CD4-positive, alpha-beta memory T cell (primary cell): ENCODE data around the gene HECTD1. TPM values are rescaled to one million over a fixed set of nuclear protein-coding genes. Genes with fewer than 3 reads are reported as not detected.
"Not testable (repeated sequence)": the region's sequence is repeated elsewhere in the genome, so short reads cannot be mapped to it uniquely, and the experiment has no call there.

ENCODE experiments used
- CTCF ChIA-PET: fragments of 350-600 bp; sonication (Branson Sonifier 250); formaldehyde crosslinking; loops from one replicate; lab custom pipeline; 2021; ENCODE audit warnings: inconsistent platforms; ENCODE audit not compliant: partially characterized antibody; lab: Charles Lee
- POLR2A ChIA-PET: fragments of 350-600 bp; sonication (Branson Sonifier 250); formaldehyde crosslinking; loops from one replicate; lab custom pipeline; 2021; ENCODE audit not compliant: partially characterized antibody; lab: Charles Lee
- DNase-seq, 5 donors: peaks; one replicate each; pipeline versions ENCODE4 v3.0.0 to v3.0.0-alpha.2; 2020 to 2022; ENCODE audit warnings: mixed read lengths in 1 of 5
- H3K27ac ChIP-seq: one replicate; pipeline ENCODE4 v1.7.0; 2013; ENCODE audit warnings: low read depth, low read length
- H3K27me3 ChIP-seq: 2 replicates; pipeline ENCODE4 v1.7.0; 2013; ENCODE audit warnings: mild to moderate bottlenecking, low read length, moderate library complexity; ENCODE audit not compliant: insufficient read depth
- H3K36me3 ChIP-seq: 2 replicates; pipeline ENCODE4 v1.7.0; 2013; ENCODE audit warnings: mild to moderate bottlenecking, low read length, moderate library complexity; ENCODE audit not compliant: insufficient read depth
- H3K4me1 ChIP-seq: 2 replicates; pipeline ENCODE4 v1.7.0; 2013; ENCODE audit warnings: mild to moderate bottlenecking, low read length, moderate library complexity; ENCODE audit not compliant: insufficient read depth
- H3K4me3 ChIP-seq, 2 donors: one replicate each; pipeline ENCODE4 v1.7.0; 2013; ENCODE audit warnings: low read length in 2 of 2, mild to moderate bottlenecking in 1 of 2
- H3K9me3 ChIP-seq, 2 donors: one replicate each; pipeline ENCODE4 v1.7.0; 2013; ENCODE audit warnings: low read length in 2 of 2, control low read depth in 1 of 2; ENCODE audit not compliant: control insufficient read depth in 1 of 2
- H3K27ac Mint-ChIP-seq, 7 donors: one replicate each; pipeline ENCODE4 v1.8.0; 2020 to 2021; ENCODE audit warnings: mixed read lengths in 7 of 7, mild to moderate bottlenecking in 6 of 7, inconsistent platforms in 3 of 7, moderate library complexity in 3 of 7
- H3K27me3 Mint-ChIP-seq, 2 donors: one replicate each; pipeline ENCODE4 v1.8.0; 2020 to 2021; ENCODE audit warnings: mixed read lengths in 2 of 2
- H3K36me3 Mint-ChIP-seq, 2 donors: one replicate each; pipeline ENCODE4 v1.8.0; 2020 to 2021; ENCODE audit warnings: mixed read lengths in 2 of 2, inconsistent platforms in 1 of 2, mild to moderate bottlenecking in 1 of 2
- H3K4me1 Mint-ChIP-seq, 4 donors: one replicate each; pipeline ENCODE4 v1.8.0; 2020 to 2021; ENCODE audit warnings: mixed read lengths in 4 of 4, mild to moderate bottlenecking in 1 of 4
- H3K4me3 Mint-ChIP-seq, 8 donors: one replicate each; pipeline ENCODE4 v1.8.0; 2020 to 2021; ENCODE audit warnings: mixed read lengths in 8 of 8, mild to moderate bottlenecking in 7 of 8, moderate library complexity in 6 of 8, inconsistent platforms in 3 of 8
- H3K9me3 Mint-ChIP-seq, 8 donors: one replicate each; pipeline ENCODE4 v1.8.0; 2020 to 2021; ENCODE audit warnings: mixed read lengths in 8 of 8, mild to moderate bottlenecking in 5 of 8, inconsistent platforms in 3 of 8, moderate library complexity in 1 of 8
- intact Hi-C: fragments of 100-400 bp; cut with micrococcal nuclease; formaldehyde crosslinking; loops from one replicate; pipeline ENCODE4 v1.15.1; 2023
- polyA plus RNA-seq, 2 donors: library from polyadenylated mRNA; unstranded; fragments of 300-500 nt; fragmentation: Illumina TruSeq; gene quantifications; one replicate each; pipeline ENCODE4 v1.2.3, GENCODE V29; 2021
- total RNA-seq, 2 experiments: library from RNA; stranded (reverse); gene quantifications; one replicate each; pipeline ENCODE4 v1.2.3, GENCODE V29; 2021

The HECTD1 gene
- total and polyA plus RNA-seq, 4 experiments from 2014 or later: 15.6 to 170 (median 96.6) TPM

- no peaks in the 10 kb centered on the region for H3K36me3 ChIP-seq
- H3K27ac Mint-ChIP-seq: peak overlapping the region in 4 of 7 donors; percentile 0 to 75 (median 54)
- peak overlapping the region in 1 of 8 donors; percentile 33 for H3K4me3 Mint-ChIP-seq
- no peak overlapping the region for H3K27ac ChIP-seq
- H3K4me1 ChIP-seq: peaks cover 51% of the 10 kb centered on the region
- no peak for DNase-seq
- intact Hi-C loops: no loop called here
- POLR2A ChIA-PET: no interaction called here
- H3K9me3 Mint-ChIP-seq: no peaks in the 10 kb centered on the region
- H3K4me3 ChIP-seq: no peak overlapping the region
- no peaks in the 10 kb centered on the region for H3K27me3 Mint-ChIP-seq
- H3K9me3 ChIP-seq: no peaks in the 10 kb centered on the region
- H3K27me3 ChIP-seq: no peaks in the 10 kb centered on the region
- H3K4me1 Mint-ChIP-seq: peaks cover 38 to 70% (median 56%) of the 10 kb centered on the region in 4 donors
- CTCF ChIA-PET: no interaction called here
- H3K36me3 Mint-ChIP-seq: peaks cover 35 to 57% of the 10 kb centered on the region in 2 donors
Measured at GRCh38 chr14:31197671-31198070, 9.9 kb downstream of the HECTD1 start.

- Histone ChIP-seq H3K27ac (no peak overlapping the region), H3K4me1 (peaks cover 46% of the 10 kb centered on the region), H3K9me3 (no peaks in the 10 kb centered on the region), H3K36me3 (no peaks in the 10 kb centered on the region), H3K27me3 (no peaks in the 10 kb centered on the region), H3K4me3 (no peak overlapping the region)
- peak overlapping the region in 2 of 8 donors; percentile 2 to 29 for H3K4me3 Mint-ChIP-seq
- peak overlapping the region in 2 of 7 donors; percentile 0 to 75 for H3K27ac Mint-ChIP-seq
- intact Hi-C loops: no loop called here
- POLR2A ChIA-PET: interaction anchor here (0.5 to 2.5 kb wide), 3 partner anchors 11 to 219 kb away, joined by 3 to 11 read pairs (median 4); partner anchors contain the start of gene HECTD1
- no peaks in the 10 kb centered on the region for H3K9me3 Mint-ChIP-seq
- no peak for DNase-seq
- H3K27me3 Mint-ChIP-seq: no peaks in the 10 kb centered on the region
- CTCF ChIA-PET: no interaction called here
- peaks cover 34 to 65% (median 51%) of the 10 kb centered on the region in 4 donors for H3K4me1 Mint-ChIP-seq
- peaks cover 30 to 54% of the 10 kb centered on the region in 2 donors for H3K36me3 Mint-ChIP-seq
Measured at GRCh38 chr14:31196839-31197492, 10.6 kb downstream of the HECTD1 start.

GRCh38 chr14:31194661-31195060 is 12.9 kb downstream of the HECTD1 start:
- peaks cover 28 to 62% (median 45%) of the 10 kb centered on the region in 4 donors for H3K4me1 Mint-ChIP-seq

GRCh38 chr14:31194095-31194494 is 13.5 kb downstream of the HECTD1 start:
- Mint-ChIP-seq H3K9me3 (no peaks in the 10 kb centered on the region), H3K4me1 (peaks cover 30 to 61% (median 46%) of the 10 kb centered on the region in 4 donors), H3K27me3 (no peaks in the 10 kb centered on the region), H3K27ac (peak overlapping the region in 3 of 7 donors; percentile 32 to 75 (median 65)), H3K4me3 (no peak overlapping the region), H3K36me3 (peaks cover 28 to 52% of the 10 kb centered on the region in 2 donors)
- no peaks in the 10 kb centered on the region for H3K9me3 ChIP-seq
- H3K27me3 ChIP-seq: no peaks in the 10 kb centered on the region
- ChIA-PET CTCF (interaction anchor here (0.6 to 1.9 kb wide), 2 partner anchors 13 kb away, joined by 3 to 6 read pairs; no protein-coding TSS in a partner anchor), POLR2A (no interaction called here)
- intact Hi-C loops: no loop called here
- H3K4me3 ChIP-seq: no peak overlapping the region
- H3K4me1 ChIP-seq: peaks cover 33% of the 10 kb centered on the region
- DNase-seq: no peak
- no peaks in the 10 kb centered on the region for H3K36me3 ChIP-seq
- H3K27ac ChIP-seq: no peak overlapping the region

More at GRCh38 chr14:31194661-31195060, 12.9 kb downstream of the HECTD1 start:
- H3K4me3 ChIP-seq: no peak overlapping the region
- H3K9me3 ChIP-seq: no peaks in the 10 kb centered on the region
- no peaks in the 10 kb centered on the region for H3K9me3 Mint-ChIP-seq
- CTCF ChIA-PET: interaction anchor here (0.6 to 1.9 kb wide), 2 partner anchors 12 to 14 kb away, joined by 3 to 6 read pairs; no protein-coding TSS in a partner anchor
- H3K27ac ChIP-seq: no peak overlapping the region
- peaks cover 27 to 51% of the 10 kb centered on the region in 2 donors for H3K36me3 Mint-ChIP-seq
- no peaks in the 10 kb centered on the region for H3K27me3 Mint-ChIP-seq
- no peak overlapping the region for H3K4me3 Mint-ChIP-seq
- H3K27me3 ChIP-seq: no peaks in the 10 kb centered on the region
- DNase-seq: no peak
- H3K4me1 ChIP-seq: peaks cover 35% of the 10 kb centered on the region
- intact Hi-C loops: no loop called here
- peak overlapping the region in 2 of 7 donors; percentile 27 to 48 for H3K27ac Mint-ChIP-seq
- POLR2A ChIA-PET: interaction anchor here (2.5 kb wide), 1 partner anchor 13 kb away, joined by 11 read pairs; the partner anchor contains the start of gene HECTD1
- no peaks in the 10 kb centered on the region for H3K36me3 ChIP-seq

GRCh38 chr14:31192544-31192943 is 15.0 kb downstream of the HECTD1 start:
- peaks cover 28 to 59% (median 45%) of the 10 kb centered on the region in 4 donors for H3K4me1 Mint-ChIP-seq
- DNase-seq, POLR2A ChIA-PET, CTCF ChIA-PET, H3K9me3 Mint-ChIP-seq, H3K36me3 ChIP-seq, H3K4me3 ChIP-seq, intact Hi-C loops, H3K27ac Mint-ChIP-seq, H3K9me3 ChIP-seq, H3K27me3 ChIP-seq, H3K27ac ChIP-seq, H3K4me3 Mint-ChIP-seq, H3K27me3 Mint-ChIP-seq: not testable (repeated sequence)
- H3K36me3 Mint-ChIP-seq: peaks cover 25 to 45% of the 10 kb centered on the region in 2 donors
- H3K4me1 ChIP-seq: peaks cover 32% of the 10 kb centered on the region

GRCh38 chr14:31190717-31191263 is 16.8 kb downstream of the HECTD1 start:
- H3K4me3 Mint-ChIP-seq: peak overlapping the region in 1 of 8 donors; percentile 10
- peaks cover 19 to 38% of the 10 kb centered on the region in 2 donors for H3K36me3 Mint-ChIP-seq

GRCh38 chr14:31190219-31190603 is 17.4 kb downstream of the HECTD1 start:
- Mint-ChIP-seq H3K4me3 (no peak overlapping the region), H3K27ac (peak overlapping the region in 6 of 7 donors; percentile 11 to 77 (median 62))
- H3K36me3 ChIP-seq: peaks cover 3% of the 10 kb centered on the region

More at GRCh38 chr14:31190717-31191263, 16.8 kb downstream of the HECTD1 start:
- no peaks in the 10 kb centered on the region for H3K27me3 ChIP-seq
- ChIA-PET POLR2A (no interaction called here), CTCF (interaction anchor here (1.6 kb wide), 1 partner anchor 17 kb away, joined by 3 read pairs; no protein-coding TSS in a partner anchor)
- intact Hi-C loops: no loop called here
- peaks cover 3% of the 10 kb centered on the region for H3K36me3 ChIP-seq
- Mint-ChIP-seq H3K9me3 (no peaks in the 10 kb centered on the region), H3K4me1 (peaks cover 27 to 52% (median 41%) of the 10 kb centered on the region in 4 donors), H3K27me3 (no peaks in the 10 kb centered on the region), H3K27ac (no peak overlapping the region)
- no peak overlapping the region for H3K4me3 ChIP-seq
- no peaks in the 10 kb centered on the region for H3K9me3 ChIP-seq
- no peak overlapping the region for H3K27ac ChIP-seq
- H3K4me1 ChIP-seq: peaks cover 18% of the 10 kb centered on the region
- DNase-seq: no peak

More at GRCh38 chr14:31190219-31190603, 17.4 kb downstream of the HECTD1 start:
- Histone ChIP-seq H3K27me3 (no peaks in the 10 kb centered on the region), H3K4me1 (peaks cover 12% of the 10 kb centered on the region), H3K9me3 (no peaks in the 10 kb centered on the region), H3K4me3 (no peak overlapping the region), H3K27ac (no peak overlapping the region)
- no peaks in the 10 kb centered on the region for H3K9me3 Mint-ChIP-seq
- H3K4me1 Mint-ChIP-seq: peaks cover 27 to 52% (median 40%) of the 10 kb centered on the region in 4 donors
- DNase-seq: no peak
- no peaks in the 10 kb centered on the region for H3K27me3 Mint-ChIP-seq
- intact Hi-C loops: no loop called here
- ChIA-PET CTCF (interaction anchor here (1.6 kb wide), 1 partner anchor 18 kb away, joined by 3 read pairs; no protein-coding TSS in a partner anchor), POLR2A (interaction anchor here (1.2 kb wide), 1 partner anchor 17 kb away, joined by 3 read pairs; no protein-coding TSS in a partner anchor)
- peaks cover 21 to 39% of the 10 kb centered on the region in 2 donors for H3K36me3 Mint-ChIP-seq
